HG03469 (cell line): Measurements from ENCODE around the gene GPX7.

Experiments used
- ATAC-seq: cut with Tn5 transposase; IDR thresholded peaks from one replicate; pipeline ENCODE4 v1.9.1; 2021; ENCODE audit warnings: mild to moderate bottlenecking, moderate library complexity, moderate number of reproducible peaks; ENCODE audit not compliant: unreplicated experiment

GPX7 gene

DNA sequence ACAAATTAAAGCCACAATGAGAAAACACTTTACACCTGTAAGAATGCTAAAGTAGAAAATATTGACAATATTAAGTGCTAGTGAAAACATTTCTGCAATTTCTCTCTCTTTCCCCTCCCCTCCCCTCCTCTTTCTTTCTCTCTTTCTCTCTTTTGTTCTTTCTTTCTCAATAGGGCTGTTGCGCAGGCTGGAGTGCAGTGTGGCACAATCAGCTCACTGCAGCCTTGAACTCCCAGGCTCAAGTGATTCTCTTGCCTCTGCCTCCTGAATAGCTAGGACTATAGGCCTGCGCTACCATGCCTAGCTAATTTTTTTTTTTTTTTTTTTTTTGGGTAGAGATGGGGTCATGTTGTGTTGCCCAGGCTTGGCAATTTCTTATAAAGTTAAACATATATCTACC is 24.9 kb downstream of the GPX7 start:
- ATAC-seq = no peak

DNA sequence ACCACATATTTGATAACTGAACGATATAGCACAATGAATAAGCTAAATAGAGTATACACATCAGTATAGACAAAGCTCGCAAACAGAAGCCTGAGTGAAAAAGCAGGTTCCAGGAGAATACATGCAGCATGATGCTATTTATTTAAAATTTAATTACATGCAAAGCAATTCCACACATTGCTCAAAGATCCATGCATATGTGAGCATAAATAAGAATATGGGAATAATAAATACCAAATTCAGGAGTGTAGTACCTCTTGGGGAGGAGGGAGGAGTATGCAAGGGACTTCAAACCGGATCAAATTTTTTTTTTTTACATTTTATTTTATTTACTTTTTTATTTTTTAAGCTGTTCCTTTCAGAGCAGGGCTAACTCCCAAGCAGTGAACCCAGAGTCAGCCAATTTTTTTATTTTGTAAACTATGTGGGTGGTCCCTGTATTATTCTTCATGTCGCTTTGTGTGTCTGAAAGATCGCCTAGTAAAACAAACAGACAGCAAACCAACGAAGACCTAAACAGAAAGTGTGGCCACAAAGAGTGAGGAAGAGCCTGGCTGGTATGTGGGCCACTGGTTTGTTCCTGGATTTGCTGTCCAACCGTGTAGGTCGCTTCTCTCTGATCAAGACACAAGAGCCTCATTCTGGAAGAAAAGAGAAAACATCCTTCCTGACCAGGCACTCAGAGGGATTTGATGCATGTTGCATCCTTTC is 26.6 kb downstream of the GPX7 start:
- ATAC-seq = no peak

- ATAC-seq = no peak
These were observed 27.1 kb downstream of the GPX7 start for GRCh38 chr1:52629325-52629643.

DNA sequence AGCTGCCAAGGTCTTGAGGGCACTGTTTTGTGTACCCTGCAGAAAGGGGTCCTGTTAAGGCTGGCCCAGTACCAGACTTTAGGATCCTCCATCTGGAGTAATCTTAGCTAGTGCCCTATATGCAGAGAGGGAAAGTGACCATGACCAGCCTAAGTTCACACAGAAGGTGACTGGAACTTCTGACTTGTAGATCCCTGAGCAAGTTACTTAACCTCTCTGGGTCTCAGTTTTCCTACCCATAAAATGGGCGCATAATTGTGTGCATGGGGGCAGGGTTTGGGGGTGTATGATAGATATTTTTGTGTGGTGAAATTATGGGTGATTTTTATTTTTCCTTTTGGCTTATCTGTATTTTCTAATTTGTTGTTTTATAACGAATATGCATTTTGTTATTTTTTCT is 27.5 kb downstream of the GPX7 start:
- ATAC-seq = no peak

DNA sequence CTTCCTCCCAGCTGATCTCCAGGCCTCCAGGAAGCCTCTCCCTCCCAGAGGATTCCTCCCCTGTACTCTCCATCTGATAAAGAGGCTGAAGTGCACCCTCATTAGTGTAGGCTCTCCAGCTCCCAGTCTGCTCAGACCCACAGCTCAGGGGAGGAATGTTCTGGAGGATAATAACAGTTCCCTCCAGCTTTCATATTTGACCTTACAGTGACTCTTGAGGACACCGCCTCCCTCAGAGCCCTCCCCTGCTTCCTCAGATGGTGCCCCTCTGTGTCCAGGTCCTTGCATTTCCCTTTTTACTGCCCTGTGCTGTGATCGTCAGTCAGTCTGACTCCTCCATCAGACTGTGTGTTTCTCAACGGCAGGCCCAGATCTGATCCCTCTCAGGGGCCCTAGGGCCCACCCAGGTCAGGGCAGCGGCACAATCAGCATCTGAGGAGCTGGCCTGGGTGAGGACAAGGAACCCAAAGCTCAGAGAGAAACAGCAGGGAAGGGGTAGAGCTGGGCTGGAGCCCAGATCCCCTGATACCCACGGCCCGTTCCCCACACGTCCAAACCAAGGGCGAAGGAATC is 29.7 kb downstream of the GPX7 start:
- ATAC-seq = no peak

DNA sequence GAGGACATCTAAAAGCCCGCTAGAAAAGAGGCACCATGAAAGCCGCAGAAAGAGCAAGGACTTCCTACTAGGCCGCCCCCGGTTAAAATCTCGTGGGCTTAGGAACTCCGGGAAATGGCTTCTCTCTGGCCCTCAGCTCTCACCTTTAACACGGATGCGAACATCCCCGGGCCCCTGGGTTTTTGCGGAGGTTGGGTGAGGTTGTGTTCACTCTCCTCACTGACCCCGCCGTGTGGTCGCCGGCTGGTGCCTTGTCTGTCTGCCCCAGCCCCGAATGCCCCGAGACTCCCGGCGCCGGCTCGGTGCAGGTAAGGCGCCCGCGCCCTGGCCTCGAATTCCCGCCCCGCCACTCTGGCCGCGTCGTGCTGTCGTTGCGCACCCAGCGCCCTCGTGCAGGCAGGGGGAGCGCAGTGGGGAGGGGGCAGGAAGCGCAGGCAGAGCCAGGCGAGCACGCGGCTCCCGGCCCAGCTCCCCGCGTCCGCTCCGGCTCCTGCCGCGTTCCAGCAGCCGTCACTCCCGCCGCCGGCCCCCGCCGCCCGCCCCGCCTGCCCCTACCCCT is 30.6 kb downstream of the GPX7 start, which contains the start of gene SHISAL2A:
TSS of gene SHISAL2A (plus strand) at position 437 of the 559 bp plus-strand sequence. CDS start 326 bp downstream, outside the sequence.
- no peak for ATAC-seq

DNA sequence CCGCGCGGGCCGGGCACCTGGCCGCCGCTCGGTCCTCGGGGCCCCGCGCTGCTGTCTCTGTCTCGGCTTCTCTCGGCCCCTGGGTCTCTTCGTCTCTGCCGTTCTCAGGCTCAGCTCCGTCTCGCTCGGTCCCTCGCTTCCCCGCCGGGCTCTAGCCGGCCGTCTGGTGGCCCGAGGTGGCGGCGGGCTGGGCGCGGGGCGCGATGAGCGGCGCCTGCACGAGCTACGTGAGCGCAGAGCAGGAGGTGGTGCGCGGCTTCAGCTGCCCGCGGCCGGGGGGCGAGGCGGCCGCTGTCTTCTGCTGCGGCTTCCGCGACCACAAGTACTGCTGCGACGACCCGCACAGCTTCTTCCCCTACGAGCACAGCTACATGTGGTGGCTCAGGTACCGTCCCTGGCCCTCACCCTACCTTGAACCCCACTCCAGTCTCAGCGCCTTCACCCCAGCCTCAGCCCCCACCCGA is 31.2 kb downstream of the GPX7 start:
- ATAC-seq = no peak

GRCh38 chr1:52634111-52634510 is 31.9 kb downstream of the GPX7 start:
- no peak for ATAC-seq

DNA sequence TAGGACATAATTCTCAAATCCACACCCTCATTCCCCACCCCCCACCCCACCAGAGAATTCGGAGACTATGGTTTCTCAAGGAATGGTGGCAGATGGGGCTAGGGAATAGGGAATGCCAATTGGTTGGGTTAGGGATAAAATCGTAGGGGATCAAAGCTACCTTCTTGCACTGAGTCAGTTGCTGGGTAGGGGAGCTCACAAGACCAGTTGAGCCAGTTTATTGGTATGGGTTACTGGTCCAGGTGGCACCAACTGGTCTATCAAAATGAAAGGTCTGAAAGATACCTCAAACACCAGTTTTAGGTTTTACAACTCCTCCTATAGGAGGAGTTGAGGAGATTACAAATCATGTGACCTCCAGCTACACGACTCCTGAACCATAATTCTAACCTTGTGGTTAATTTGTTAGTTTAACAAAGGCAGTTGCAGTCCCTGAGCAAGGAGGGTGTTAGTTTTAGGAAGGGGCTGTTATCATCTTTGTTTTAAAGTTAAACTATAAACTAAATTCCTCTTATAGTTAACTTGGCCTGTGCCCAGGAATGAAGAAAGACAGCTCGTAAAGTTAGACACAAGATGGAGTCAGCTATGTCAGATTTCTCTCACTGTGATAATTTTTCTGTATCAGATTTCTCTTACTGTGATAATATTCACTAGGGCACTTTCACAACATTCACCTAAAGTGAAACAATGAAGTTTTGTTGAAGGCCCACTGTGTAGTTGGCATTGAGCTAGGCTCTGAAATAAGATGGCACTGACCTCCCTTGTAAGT is 33.3 kb downstream of the GPX7 start:
- no peak for ATAC-seq

DNA sequence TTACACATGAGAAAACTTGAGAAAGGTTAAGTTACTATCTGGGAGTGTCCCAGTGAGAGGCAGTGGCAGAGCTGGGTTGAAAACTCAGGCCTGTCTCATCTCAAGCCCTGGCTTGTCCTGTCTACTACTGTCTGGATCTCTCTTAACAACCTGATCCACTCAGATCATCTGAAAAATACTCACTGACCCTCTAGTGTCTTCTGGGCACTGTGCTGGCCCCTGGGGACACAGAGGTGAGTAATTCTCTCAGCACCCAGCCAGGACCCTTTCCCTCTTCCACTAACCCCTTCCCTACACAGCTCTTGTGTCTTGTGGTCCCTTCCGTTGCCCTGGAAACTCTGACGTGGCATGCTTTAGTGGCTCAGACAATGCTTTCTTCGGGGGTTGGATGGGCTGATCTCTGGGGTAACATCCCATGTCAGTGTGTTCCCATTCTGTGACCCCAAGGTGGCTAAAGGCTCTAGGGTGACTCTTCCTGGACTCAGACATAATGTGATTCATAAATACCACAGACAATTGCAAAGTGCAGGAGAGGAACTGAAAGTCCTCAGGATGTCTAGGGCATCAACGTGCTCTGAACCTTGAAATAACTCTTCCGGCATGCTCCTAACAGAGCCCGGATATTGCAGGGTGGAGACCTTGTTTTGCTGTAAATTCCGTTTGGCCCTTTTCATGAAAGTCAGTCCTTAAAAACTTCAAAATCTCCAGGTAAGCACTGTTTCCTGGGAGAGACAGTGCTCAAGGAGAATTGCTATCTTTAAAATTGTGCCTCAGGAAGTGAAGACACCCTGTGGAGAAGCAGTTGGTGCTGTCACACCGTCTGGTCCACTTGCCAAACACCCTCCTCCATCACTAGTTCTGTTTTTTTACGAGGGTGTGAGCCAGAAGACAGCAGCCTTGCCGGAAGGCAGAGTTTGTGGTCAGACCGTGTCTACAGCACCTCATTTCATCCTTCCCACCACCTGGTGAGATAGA is 34.8 kb downstream of the GPX7 start:
- peak; percentile 64 for ATAC-seq

DNA sequence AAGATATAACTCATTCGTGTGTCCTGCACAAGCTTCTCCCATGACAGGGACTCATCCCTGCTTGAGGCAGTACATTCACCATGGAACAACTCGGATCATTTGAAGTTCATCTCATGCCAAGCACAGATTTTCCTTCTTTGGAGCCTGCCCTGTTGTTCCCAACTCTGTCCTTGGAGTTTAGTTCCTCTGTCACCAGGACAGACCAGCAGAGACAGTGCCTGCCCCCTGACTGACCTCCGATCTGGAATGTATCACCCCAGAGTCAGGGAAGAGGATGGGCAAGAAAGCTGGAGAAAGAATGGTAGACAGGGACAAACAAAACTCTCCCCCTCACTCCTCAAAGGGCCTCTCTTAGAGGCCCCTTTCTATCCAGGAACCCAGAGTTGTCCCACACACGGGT is 35.8 kb downstream of the GPX7 start:
- ATAC-seq = no peak

DNA sequence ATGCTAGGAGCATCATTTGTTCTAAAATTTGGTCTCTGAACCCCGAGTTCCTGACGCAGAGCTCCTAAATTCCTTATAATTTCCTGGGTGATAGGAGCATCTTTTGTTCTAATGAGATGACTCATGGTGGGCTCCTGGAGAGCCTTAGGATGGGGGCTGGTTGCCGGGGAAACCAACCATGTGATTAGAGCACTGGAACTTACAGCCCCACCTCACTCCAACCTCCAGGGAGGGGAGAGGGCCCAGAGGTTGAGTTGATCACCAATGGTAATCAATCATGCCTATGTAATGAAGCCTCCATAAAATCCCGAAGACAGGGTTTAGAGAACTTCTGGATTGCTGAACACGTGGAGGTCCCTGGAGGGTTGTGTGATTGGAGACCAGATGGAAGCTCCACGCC is 38.5 kb downstream of the GPX7 start:
- no peak for ATAC-seq

DNA sequence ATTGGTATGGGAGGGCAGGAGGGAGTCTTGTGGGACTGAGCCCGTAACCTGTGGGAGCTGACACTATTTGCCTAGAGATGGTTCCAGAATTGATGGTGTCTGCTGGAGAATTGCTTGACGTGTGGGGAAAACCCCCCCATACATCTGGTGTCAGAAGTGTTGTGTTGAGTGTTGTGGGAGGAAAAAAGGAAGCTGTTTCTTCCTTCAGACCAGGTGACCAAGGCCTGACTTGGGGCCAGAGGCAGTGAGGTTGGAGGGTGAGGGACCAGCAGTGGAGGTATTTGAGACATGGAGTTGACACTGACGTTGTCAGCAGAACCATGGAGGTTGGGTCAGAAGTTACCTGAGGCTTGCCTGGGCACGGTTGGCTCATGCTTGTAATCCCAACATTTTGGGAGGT is 39.1 kb downstream of the GPX7 start:
- ATAC-seq = no peak

DNA sequence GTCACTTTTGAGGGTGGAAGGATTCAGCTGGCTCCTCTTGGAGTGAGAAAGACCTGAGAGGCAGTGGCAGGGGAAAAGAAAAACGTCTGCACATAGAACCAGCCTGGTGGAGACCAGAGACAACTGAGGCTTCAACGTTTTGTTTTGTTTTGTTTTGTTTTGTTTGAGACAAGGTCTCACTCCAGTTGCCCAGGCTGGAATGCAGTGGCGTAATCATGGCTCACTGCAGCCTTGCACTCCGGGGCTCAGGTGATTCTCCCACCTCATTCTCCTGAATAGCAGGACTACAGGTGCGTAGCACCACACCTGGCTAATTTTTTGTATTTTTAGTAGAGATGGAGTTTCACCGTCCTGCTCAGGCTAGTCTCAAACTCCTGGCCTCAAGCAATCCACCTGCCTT is 43.1 kb downstream of the GPX7 start:
- ATAC-seq = no peak

- ATAC-seq = no peak
These were observed 49.7 kb downstream of the GPX7 start for GRCh38 chr1:52651904-52652303.

GRCh38 chr1:52653207-52653849 is 51.2 kb downstream of the GPX7 start:
- ATAC-seq = no peak

DNA sequence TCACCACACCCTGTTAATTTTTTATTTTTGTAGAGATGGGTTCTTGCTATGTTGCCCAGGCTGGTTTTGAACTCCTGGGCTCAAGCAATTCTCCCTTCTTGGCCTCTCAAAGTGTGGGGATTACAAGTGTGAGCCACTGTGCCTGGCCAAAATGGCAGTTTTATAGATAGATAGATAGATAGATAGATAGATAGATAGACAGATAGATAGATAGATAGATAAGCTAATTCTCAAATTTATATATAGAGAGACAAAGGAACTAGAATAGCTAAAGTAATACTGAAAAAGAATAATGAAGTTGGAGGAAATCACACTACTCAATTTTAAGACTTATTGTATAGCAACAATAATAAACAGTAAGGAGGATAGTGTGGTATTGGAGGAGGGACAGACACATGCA is 51.9 kb downstream of the GPX7 start:
- ATAC-seq = no peak

- no peak for ATAC-seq
These were observed 55.5 kb downstream of the GPX7 start for GRCh38 chr1:52657702-52658101.
